ENCODE measurements around the gene FAM163A.

FAM163A gene

DNA sequence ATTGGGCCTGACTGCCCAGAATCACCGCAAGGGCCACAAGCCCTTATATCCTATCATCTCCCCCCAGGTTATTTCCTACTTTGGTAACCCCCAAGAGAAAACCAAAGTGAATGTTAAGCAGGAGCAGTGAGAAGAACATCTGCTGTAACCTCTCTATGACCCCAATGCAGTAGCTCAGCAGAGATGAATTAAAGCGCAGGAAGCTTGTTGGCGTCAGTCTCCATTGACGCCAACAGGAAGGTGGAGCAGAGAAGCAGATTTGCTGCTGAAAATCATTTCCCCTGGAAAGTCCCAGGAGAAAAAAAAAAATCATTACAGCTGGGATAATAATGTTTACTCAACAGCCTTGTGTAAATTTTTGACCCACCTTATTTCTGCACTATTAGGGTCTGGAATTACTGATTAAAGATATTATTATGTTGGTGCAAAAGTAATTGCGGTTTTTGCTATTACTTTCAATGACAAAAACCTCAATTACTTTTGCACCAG, 33.2 kb upstream of the FAM163A start:
- TF ChIP-seq, protein P1, sequence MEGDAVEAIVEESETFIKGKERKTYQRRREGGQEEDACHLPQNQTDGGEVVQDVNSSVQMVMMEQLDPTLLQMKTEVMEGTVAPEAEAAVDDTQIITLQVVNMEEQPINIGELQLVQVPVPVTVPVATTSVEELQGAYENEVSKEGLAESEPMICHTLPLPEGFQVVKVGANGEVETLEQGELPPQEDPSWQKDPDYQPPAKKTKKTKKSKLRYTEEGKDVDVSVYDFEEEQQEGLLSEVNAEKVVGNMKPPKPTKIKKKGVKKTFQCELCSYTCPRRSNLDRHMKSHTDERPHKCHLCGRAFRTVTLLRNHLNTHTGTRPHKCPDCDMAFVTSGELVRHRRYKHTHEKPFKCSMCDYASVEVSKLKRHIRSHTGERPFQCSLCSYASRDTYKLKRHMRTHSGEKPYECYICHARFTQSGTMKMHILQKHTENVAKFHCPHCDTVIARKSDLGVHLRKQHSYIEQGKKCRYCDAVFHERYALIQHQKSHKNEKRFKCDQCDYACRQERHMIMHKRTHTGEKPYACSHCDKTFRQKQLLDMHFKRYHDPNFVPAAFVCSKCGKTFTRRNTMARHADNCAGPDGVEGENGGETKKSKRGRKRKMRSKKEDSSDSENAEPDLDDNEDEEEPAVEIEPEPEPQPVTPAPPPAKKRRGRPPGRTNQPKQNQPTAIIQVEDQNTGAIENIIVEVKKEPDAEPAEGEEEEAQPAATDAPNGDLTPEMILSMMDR (IDR thresholded peaks at IDR 0.05; ENCODE audit: control insufficient read depth, extremely low read depth, insufficient read depth) = no peak
- DNase-seq (ENCODE audit: low read depth) = no peak
- H3K4me3 ChIP-seq (ENCODE audit: low read depth, low read length) = no peak overlapping the region

DNA sequence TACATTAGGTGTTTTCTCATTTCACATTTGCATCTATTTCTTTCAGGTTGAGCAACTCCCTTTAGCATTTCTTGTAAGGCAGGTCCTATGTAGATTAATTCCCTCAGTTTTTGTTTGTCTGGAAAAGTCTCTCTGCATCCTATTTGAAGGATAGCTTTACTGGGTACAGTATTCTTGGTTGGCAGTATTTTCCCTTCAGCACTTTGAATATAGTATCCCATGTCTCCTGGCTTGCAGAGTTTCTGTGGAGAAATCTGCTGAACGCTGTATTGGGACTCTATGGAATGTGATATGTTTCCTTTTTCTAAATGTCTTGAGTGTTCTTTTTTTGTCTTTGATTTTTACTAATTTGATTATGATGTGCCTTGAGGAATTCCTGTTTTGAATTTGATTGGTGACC, 28.9 kb upstream of the FAM163A start:
- TF ChIP-seq, protein P1 (IDR thresholded peaks at IDR 0.05; ENCODE audit: control insufficient read depth, extremely low read depth, insufficient read depth) = no peak
- DNase-seq (ENCODE audit: low read depth) = no peak

DNA sequence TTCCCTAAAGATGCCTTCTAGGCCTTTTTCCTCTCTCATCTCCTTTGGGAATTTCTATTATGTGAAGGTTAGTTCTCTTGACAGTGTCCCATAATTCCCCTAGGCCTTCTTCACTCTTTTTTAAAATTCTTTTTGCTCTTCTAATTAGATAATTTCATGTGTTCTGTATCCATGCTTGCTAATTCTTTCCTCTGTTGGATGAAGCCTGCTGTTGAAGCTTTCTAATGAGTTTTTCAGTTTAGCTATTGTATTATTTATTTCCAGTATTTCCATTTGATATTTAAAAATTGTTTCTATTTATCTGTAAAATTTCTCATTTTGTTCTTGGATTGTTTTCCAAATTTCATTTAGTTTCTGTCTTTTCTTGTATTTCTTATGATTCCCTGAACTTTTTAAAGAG, 28.5 kb upstream of the FAM163A start:
- DNase-seq (ENCODE audit: low read depth) = no peak
- H3K4me3 ChIP-seq (ENCODE audit: low read depth, low read length) = no peak overlapping the region
- TF ChIP-seq, protein P1 (IDR thresholded peaks at IDR 0.05; ENCODE audit: control insufficient read depth, extremely low read depth, insufficient read depth) = no peak

More for the DNA sequence above, 28.9 kb upstream of the FAM163A start:
- no peak overlapping the region for H3K4me3 ChIP-seq (ENCODE audit: low read depth, low read length)

DNA sequence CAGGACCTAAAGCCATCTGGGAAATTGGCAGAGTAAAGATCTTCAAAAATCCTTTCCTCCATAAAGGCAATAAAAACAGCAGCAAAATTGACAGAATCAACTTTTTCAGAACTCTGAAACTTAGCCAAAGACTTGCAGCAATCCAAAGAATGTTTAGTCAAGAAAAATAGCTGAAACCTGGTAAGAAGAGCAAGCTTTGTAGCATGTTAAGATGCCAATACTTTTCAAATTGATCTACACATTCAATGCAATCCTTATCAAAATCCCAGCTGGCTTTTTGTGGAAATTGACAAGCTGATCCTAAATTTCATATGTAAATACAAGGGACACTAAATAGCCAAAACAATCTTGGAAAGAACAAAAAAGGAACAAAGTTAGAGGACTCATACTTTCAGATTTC, 23.8 kb upstream of the FAM163A start:
- DNase-seq (ENCODE audit: low read depth) = no peak
- H3K4me3 ChIP-seq (ENCODE audit: low read depth, low read length) = no peak overlapping the region
- TF ChIP-seq, protein P1 (IDR thresholded peaks at IDR 0.05; ENCODE audit: control insufficient read depth, extremely low read depth, insufficient read depth) = no peak

DNA sequence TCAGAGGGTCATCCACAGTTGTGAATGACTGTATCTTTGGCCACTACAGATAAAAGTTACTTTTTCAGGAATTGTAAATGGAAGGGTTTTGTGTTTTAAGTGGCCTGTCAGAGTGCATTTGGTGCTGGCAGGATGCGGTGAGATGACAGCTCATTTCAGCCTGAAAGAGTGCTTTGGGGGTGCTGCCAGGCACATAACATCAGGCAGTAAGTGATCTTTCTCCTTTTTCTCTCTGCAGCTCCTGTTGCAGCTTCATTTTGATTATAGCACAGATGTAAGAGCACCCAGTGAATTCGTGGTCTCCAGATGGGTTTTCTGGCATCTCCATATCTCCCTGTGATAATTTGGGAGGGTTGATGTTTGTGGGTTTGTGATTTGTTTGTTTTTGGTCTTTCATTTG, 14.8 kb upstream of the FAM163A start:
- TF ChIP-seq, protein P1 (IDR thresholded peaks at IDR 0.05; ENCODE audit: control insufficient read depth, extremely low read depth, insufficient read depth) = no peak
- no peak for DNase-seq (ENCODE audit: low read depth)
- H3K4me3 ChIP-seq (ENCODE audit: low read depth, low read length) = no peak overlapping the region

DNA sequence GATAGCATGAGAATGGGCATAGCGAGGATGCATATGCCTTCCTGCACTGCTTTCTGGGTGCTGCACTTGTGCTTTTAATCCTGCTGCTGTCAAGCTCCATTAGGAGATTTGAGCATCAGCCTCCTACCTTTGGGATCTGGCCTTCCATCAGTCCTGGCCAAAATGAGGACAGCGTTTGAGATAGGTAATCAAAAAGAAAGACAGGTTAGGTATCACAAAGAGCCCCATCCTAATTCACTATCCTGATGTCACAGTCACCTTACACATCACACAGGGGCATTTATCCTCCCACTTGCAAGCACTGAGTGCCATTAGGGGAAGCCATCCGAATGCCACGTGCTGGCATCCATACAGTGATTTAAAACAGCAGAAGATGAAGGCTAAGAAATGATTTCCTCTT, 13.2 kb upstream of the FAM163A start:
- no peak for DNase-seq (ENCODE audit: low read depth)
- TF ChIP-seq, protein P1 (IDR thresholded peaks at IDR 0.05; ENCODE audit: control insufficient read depth, extremely low read depth, insufficient read depth) = no peak
- H3K4me3 ChIP-seq (ENCODE audit: low read depth, low read length) = no peak overlapping the region

DNA sequence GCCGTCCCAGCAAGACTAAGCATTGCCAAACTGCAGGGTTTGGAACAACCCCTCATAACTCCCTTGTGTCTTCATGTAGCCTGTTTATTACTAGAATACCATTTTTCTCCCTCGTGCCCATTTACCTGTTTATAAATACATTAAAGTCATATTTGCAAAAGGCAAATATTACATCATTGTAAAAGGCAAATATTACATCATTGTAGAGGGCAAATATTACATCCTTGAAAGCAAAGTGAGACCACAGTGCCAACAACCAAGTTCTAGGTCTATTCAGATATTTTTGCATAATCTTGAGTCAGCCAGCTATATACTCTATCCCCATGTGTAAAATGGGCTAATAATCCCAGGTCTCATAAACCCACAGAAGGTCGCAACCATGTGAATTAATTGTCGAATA, 11.4 kb upstream of the FAM163A start:
- TF ChIP-seq, protein P1 (IDR thresholded peaks at IDR 0.05; ENCODE audit: control insufficient read depth, extremely low read depth, insufficient read depth) = no peak
- no peak overlapping the region for H3K4me3 ChIP-seq (ENCODE audit: low read depth, low read length)
- DNase-seq (ENCODE audit: low read depth) = peak; percentile 37
